ENCODE data around the gene NAIF1. TPM values are rescaled to one million over a fixed set of nuclear protein-coding genes. Genes with fewer than 3 reads are reported as not detected.

Gene NAIF1
- total RNA-seq, 1 donor from 2014 or later = 9.5 TPM

GRCh38 chr9:128078504-128079434 is 11.6 kb upstream of the NAIF1 start:
- Histone ChIP-seq H4K20me1 (ENCODE audit: low read depth) (peaks cover 12% of the 10 kb centered on the region), H2AFZ (replicated peaks) (no peak overlapping the region), H3K27ac (no peak overlapping the region), H3K79me2 (ENCODE audit: low read depth) (peaks cover 41% of the 10 kb centered on the region), H3K4me3 (no peak overlapping the region), H3K9ac (no peak overlapping the region), H3F3A (ENCODE audit: low read depth) (peaks cover 30% of the 10 kb centered on the region), H3K4me2 (no peak overlapping the region), H3K4me1 (peaks cover 12% of the 10 kb centered on the region), H3K9me3 (ENCODE audit: low read depth) (no peaks in the 10 kb centered on the region), H3K36me3 (no peaks in the 10 kb centered on the region), H3K27me3 (no peaks in the 10 kb centered on the region)
- TF ChIP-seq EZH2 (IDR thresholded peaks at IDR 0.05) = no peak
- TF ChIP-seq CTCF (IDR thresholded peaks at IDR 0.05) = no peak
- no peak for TF ChIP-seq EZH2phosphoT487 (IDR thresholded peaks at IDR 0.05)
- Mint-ChIP-seq H3K4me1 (peaks cover 29% of the 10 kb centered on the region), H3K36me3 (peaks cover 6% of the 10 kb centered on the region), H3K27me3 (ENCODE audit: insufficient read depth, low read depth) (peaks cover 4% of the 10 kb centered on the region), H3K9me3 (no peaks in the 10 kb centered on the region), H3K4me3 (no peak overlapping the region), H3K27ac (no peak overlapping the region)
- DNase-seq (ENCODE audit: low spot score) = no peak

- Histone ChIP-seq H3K4me1 (peaks cover 15% of the 10 kb centered on the region), H3K27me3 (no peaks in the 10 kb centered on the region), H3K79me2 (ENCODE audit: low read depth) (peaks cover 48% of the 10 kb centered on the region), H3K36me3 (no peaks in the 10 kb centered on the region), H3K9ac (no peak overlapping the region), H3K4me2 (no peak overlapping the region), H2AFZ (replicated peaks) (no peak overlapping the region), H3K27ac (no peak overlapping the region), H3K4me3 (no peak overlapping the region), H4K20me1 (ENCODE audit: low read depth) (peaks cover 12% of the 10 kb centered on the region), H3F3A (ENCODE audit: low read depth) (peaks cover 32% of the 10 kb centered on the region), H3K9me3 (ENCODE audit: low read depth) (no peaks in the 10 kb centered on the region)
- Mint-ChIP-seq H3K27me3 (ENCODE audit: insufficient read depth, low read depth) (peaks cover 4% of the 10 kb centered on the region), H3K27ac (no peak overlapping the region), H3K9me3 (no peaks in the 10 kb centered on the region), H3K4me3 (no peak overlapping the region), H3K36me3 (peaks cover 6% of the 10 kb centered on the region), H3K4me1 (peaks cover 27% of the 10 kb centered on the region)
- TF ChIP-seq CTCF (IDR thresholded peaks at IDR 0.05) (no peak), EZH2 (IDR thresholded peaks at IDR 0.05) (no peak)
- no peak for DNase-seq (ENCODE audit: low spot score)
Observed at GRCh38 chr9:128077847-128078503, 10.9 kb upstream of the NAIF1 start.

- Histone ChIP-seq H3K4me2 (peak overlapping the region; percentile 5), H3F3A (ENCODE audit: low read depth) (peaks cover 25% of the 10 kb centered on the region), H3K27me3 (no peaks in the 10 kb centered on the region), H2AFZ (replicated peaks) (no peak overlapping the region), H3K9ac (no peak overlapping the region), H4K20me1 (ENCODE audit: low read depth) (peaks cover 9% of the 10 kb centered on the region), H3K4me1 (peaks cover 23% of the 10 kb centered on the region), H3K9me3 (ENCODE audit: low read depth) (no peaks in the 10 kb centered on the region), H3K36me3 (no peaks in the 10 kb centered on the region), H3K4me3 (no peak overlapping the region), H3K27ac (no peak overlapping the region), H3K79me2 (ENCODE audit: low read depth) (peaks cover 84% of the 10 kb centered on the region)
- Mint-ChIP-seq H3K27me3 (ENCODE audit: insufficient read depth, low read depth) (peaks cover 2% of the 10 kb centered on the region), H3K36me3 (peaks cover 6% of the 10 kb centered on the region), H3K27ac (no peak overlapping the region), H3K4me1 (peaks cover 29% of the 10 kb centered on the region), H3K9me3 (no peaks in the 10 kb centered on the region), H3K4me3 (no peak overlapping the region)
- no peak for DNase-seq (ENCODE audit: low spot score)
- TF ChIP-seq EZH2phosphoT487 (IDR thresholded peaks at IDR 0.05) (no peak), EZH2 (IDR thresholded peaks at IDR 0.05) (no peak), CTCF (IDR thresholded peaks at IDR 0.05) (no peak)
Observed at GRCh38 chr9:128073253-128073886, 6.2 kb upstream of the NAIF1 start.
